GM19043 (cell line): ENCODE data around the gene GRAP.
"Not testable (repeated sequence)": the region's sequence is repeated elsewhere in the genome, so short reads cannot be mapped to it uniquely, and the experiment has no call there.

Source experiments
- ATAC-seq: cut with Tn5 transposase; IDR thresholded peaks from one replicate; pipeline ENCODE4 v1.9.1; 2021; ENCODE audit warnings: low read depth; ENCODE audit not compliant: unreplicated experiment

GRAP gene

GRCh38 chr17:19043032-19043431 lies 3.7 kb downstream of the GRAP start:
- ATAC-seq, result not testable (repeated sequence)

GRCh38 chr17:19042369-19042768 lies 4.4 kb downstream of the GRAP start:
- not testable (repeated sequence) for ATAC-seq

- not testable (repeated sequence) for ATAC-seq
These were observed 4.9 kb downstream of the GRAP start for GRCh38 chr17:19041871-19042270.

GRCh38 chr17:19040350-19040749 lies 6.4 kb downstream of the GRAP start:
- not testable (repeated sequence) for ATAC-seq

- not testable (repeated sequence) for ATAC-seq
These were observed 8.0 kb downstream of the GRAP start for GRCh38 chr17:19038730-19039129.

GRCh38 chr17:19038007-19038406 lies 8.8 kb downstream of the GRAP start:
- ATAC-seq, result not testable (repeated sequence)

GRCh38 chr17:19037547-19037946 lies 9.2 kb downstream of the GRAP start:
- not testable (repeated sequence) for ATAC-seq

- not testable (repeated sequence) for ATAC-seq
These were observed 10.6 kb downstream of the GRAP start for GRCh38 chr17:19036186-19036585.

GRCh38 chr17:19032377-19032988 lies 14.3 kb downstream of the GRAP start:
- ATAC-seq, result not testable (repeated sequence)

GRCh38 chr17:19031729-19032128 lies 15.0 kb downstream of the GRAP start:
- not testable (repeated sequence) for ATAC-seq

- ATAC-seq, result not testable (repeated sequence)
These were observed 15.8 kb downstream of the GRAP start for GRCh38 chr17:19030771-19031449.

GRCh38 chr17:19029740-19030139 lies 17.0 kb downstream of the GRAP start:
- not testable (repeated sequence) for ATAC-seq

- not testable (repeated sequence) for ATAC-seq
These were observed 18.1 kb downstream of the GRAP start for GRCh38 chr17:19028671-19029070.

GRCh38 chr17:19024101-19025078 lies 22.4 kb downstream of the GRAP start:
- ATAC-seq, result no peak

GRCh38 chr17:19023209-19023999 lies 23.4 kb downstream of the GRAP start:
- no peak for ATAC-seq

GRCh38 chr17:19022747-19023146 lies 24.0 kb downstream of the GRAP start:
- no peak for ATAC-seq

GRCh38 chr17:19022128-19022527 lies 24.6 kb downstream of the GRAP start:
- ATAC-seq, result no peak

GRCh38 chr17:19021622-19022083 lies 25.1 kb downstream of the GRAP start:
- no peak for ATAC-seq

GRCh38 chr17:19021011-19021621 lies 25.6 kb downstream of the GRAP start:
- not testable (repeated sequence) for ATAC-seq

- no peak for ATAC-seq
These were observed 26.7 kb downstream of the GRAP start for GRCh38 chr17:19020016-19020415.
